Stomach (tissue), 9 donors: ENCODE results near the gene TRPC5OS. TPM values are rescaled to one million over a fixed set of nuclear protein-coding genes. Genes with fewer than 3 reads are reported as not detected.

Experiments
- DNase-seq, 2 donors: peaks; one replicate each; pipeline versions ENCODE4 v3.0.0 to v3.0.0-alpha.2; 2013 to 2019
- H3K27ac ChIP-seq, 5 donors: fragments of 200-600 bp in 4 of 5; sonication (generic) in 4 of 5; one replicate each; pipeline ENCODE4 v1.5.1; 2013 to 2019; ENCODE audit warnings: mild to moderate bottlenecking in 1 of 5, moderate library complexity in 1 of 5
- H3K27me3 ChIP-seq, 3 donors: fragments of 200-600 bp; sonication (generic); one replicate each; pipeline ENCODE4 v1.5.1; 2017 to 2019; ENCODE audit warnings: mixed run types in 1 of 3
- H3K36me3 ChIP-seq, 4 donors: fragments of 200-600 bp; sonication (generic); 1 replicate in 3 of 4; 2 replicates in 1 of 4; pipeline ENCODE4 v1.5.1; 2016 to 2019
- H3K4me1 ChIP-seq, 4 donors: fragments of 200-600 bp; sonication (generic); one replicate each; pipeline ENCODE4 v1.5.1; 2016 to 2019
- H3K4me3 ChIP-seq, 4 donors: fragments of 200-600 bp; sonication (generic) in 3 of 4; one replicate each; pipeline ENCODE4 v1.5.1; 2016 to 2019; ENCODE audit warnings: mild to moderate bottlenecking in 1 of 4
- H3K9me3 ChIP-seq, 4 donors: fragments of 200-600 bp; sonication (generic); one replicate each; pipeline ENCODE4 v1.5.1; 2016 to 2019
- CTCF ChIP-seq, 7 experiments: fragments of 450-650 bp in 4 of 7; fragments of 200-600 bp in 3 of 7; sonication (generic) in 3 of 7; IDR thresholded peaks; one replicate each; pipeline ENCODE4 v1.5.1; 2016 to 2019; ENCODE audit warnings: antibody characterized with exemption in 7 of 7, control low read depth in 2 of 7, mild to moderate bottlenecking in 1 of 7
- EP300 ChIP-seq: sonication (generic); formaldehyde crosslinking; IDR thresholded peaks from one replicate; pipeline ENCODE4 v1.6.1; 2017; ENCODE audit warnings: antibody characterized with exemption
- POLR2A ChIP-seq, 4 donors: fragments of 450-650 bp; IDR thresholded peaks; one replicate each; pipeline ENCODE4 v1.6.1; 2016; ENCODE audit warnings: antibody characterized with exemption in 4 of 4, control low read depth in 2 of 4, mild to moderate bottlenecking in 1 of 4, moderate library complexity in 1 of 4
- POLR2AphosphoS5 ChIP-seq, 3 donors: sonication (generic); formaldehyde crosslinking; IDR thresholded peaks; one replicate each; pipeline ENCODE4 v1.6.1; 2016; ENCODE audit warnings: antibody characterized with exemption in 3 of 3
- WGBS, 5 donors: extraction: QIAGEN DNeasy Blood & Tissue Kit in 3 of 5; methylation state at CpG; one replicate each; pipeline versions ENCODE4 v1.1.5 to v1.1.7; 2013 to 2018; 5-methylcytosine and 5-hydroxymethylcytosine counted together
- intact Hi-C: fragments of 100-400 bp; cut with DNase I; formaldehyde crosslinking; loops from one replicate; pipeline ENCODE4 v1.15.1; 2023; ENCODE audit warnings: low total_unique reads
- polyA plus RNA-seq, 3 donors: library from polyadenylated mRNA; stranded (reverse); fragments of 200-250 nt; gene quantifications; one replicate each; pipeline ENCODE4 v1.2.3, GENCODE V29; 2013
- total RNA-seq, 5 donors: library from RNA; depleted of rRNA; stranded (reverse); fragments of >200 nt; gene quantifications; one replicate each; pipeline versions ENCODE4 v1.1.0 to v1.2.3, GENCODE V29; 2014 to 2016
- donor health status: healthy with polysubstance abuse.
- donor health status: Bipolar disorder and iron deficiency.
- donor health status: healthy.

Gene TRPC5OS
- total and polyA plus RNA-seq, 8 donors: not detected

- intact Hi-C loops: no loop called here
- H3K27me3 ChIP-seq: peaks cover 0 to 6% (median 0%) of the 10 kb centered on the region in 3 donors
- no peak overlapping the region for H3K4me3 ChIP-seq
- H3K9me3 ChIP-seq: no peaks in the 10 kb centered on the region
- no peaks in the 10 kb centered on the region for H3K4me1 ChIP-seq
- H3K27ac ChIP-seq: no peak overlapping the region
- TF ChIP-seq EP300 (no peak), POLR2AphosphoS5 (IDR thresholded peaks at IDR 0.05) (no peak), CTCF (IDR thresholded peaks at IDR 0.05) (no peak), POLR2A (IDR thresholded peaks at IDR 0.05) (no peak)
- no peak for DNase-seq
- no peaks in the 10 kb centered on the region for H3K36me3 ChIP-seq
Measured at GRCh38 chrX:111917591-111917990, 41.6 kb downstream of the TRPC5OS start.

GRCh38 chrX:111928456-111928855 is 52.5 kb downstream of the TRPC5OS start:
- no peak for TF ChIP-seq EP300
- TF ChIP-seq POLR2AphosphoS5 (IDR thresholded peaks at IDR 0.05): no peak
- no peak for TF ChIP-seq CTCF (IDR thresholded peaks at IDR 0.05)
- TF ChIP-seq POLR2A (IDR thresholded peaks at IDR 0.05): no peak
- intact Hi-C loops: no loop called here
- H3K27me3 ChIP-seq: peaks cover 0 to 16% (median 0%) of the 10 kb centered on the region in 3 donors

More at GRCh38 chrX:111928456-111928855, 52.5 kb downstream of the TRPC5OS start:
- Histone ChIP-seq H3K4me1 (no peaks in the 10 kb centered on the region), H3K36me3 (no peaks in the 10 kb centered on the region), H3K9me3 (no peaks in the 10 kb centered on the region), H3K4me3 (no peak overlapping the region), H3K27ac (no peak overlapping the region)
- no peak for DNase-seq
- 36 to 67% (median 53%) methylated on average over 4 of the region's 4 CpGs for WGBS, 5 donors

Other genes starting within 250 kb of the TRPC5OS start
- 100 to 1,000 TPM in 1 of 5 donors, 10 to 100 TPM in 4; 48.1 to 176 (median 90.0) TPM for gene ALG13, start 195.0 kb upstream of the TRPC5OS start, total RNA-seq
- 10 to 100 TPM; 27.8 to 47.0 (median 33.9) TPM for gene ALG13, start 195.0 kb upstream of the TRPC5OS start, polyA plus RNA-seq
- under 1 TPM in 1 of 5 donors, not detected in 4; 0.18 TPM for gene TRPC5, start 206.6 kb downstream of the TRPC5OS start, total RNA-seq
- not detected for gene TRPC5, start 206.6 kb downstream of the TRPC5OS start, polyA plus RNA-seq
- gene RTL4, start 206.8 kb downstream of the TRPC5OS start, total RNA-seq: not detected
- gene RTL4, start 206.8 kb downstream of the TRPC5OS start, polyA plus RNA-seq: not detected